Endothelial cell of umbilical vein (primary cell): ENCODE results near the gene C1orf35. TPM values are rescaled to one million over a fixed set of nuclear protein-coding genes. Genes with fewer than 3 reads are reported as not detected.
A peak's percentile ranks its signal among the peaks of the same experiment; 100 is the strongest.

Experiments
- BruUV-seq: library from RNA; stranded (reverse); fragments of 400-500 nt; replicated peaks from 2 replicates; lab custom pipeline; 2021; lab: Mats Ljungman, UMichigan
- CTCF ChIA-PET: fragments of 300-600, 350-600 bp; sonication (Branson Sonifier 250); formaldehyde crosslinking; loops from one replicate; lab custom pipeline; 2021; ENCODE audit warnings: antibody characterized with exemption, inconsistent platforms; lab: Charles Lee
- POLR2A ChIA-PET: fragments of 300-600, 350-600 bp; sonication (Branson Sonifier 250); formaldehyde crosslinking; loops from one replicate; lab custom pipeline; 2021; ENCODE audit warnings: antibody characterized with exemption, inconsistent platforms; lab: Charles Lee
- DNase-seq: peaks from one replicate; pipeline ENCODE4 v3.0.0-alpha.2; 2011; ENCODE audit warnings: low read depth, low spot score
- FAIRE-seq: peaks from 2 replicates; lab custom pipeline; 2011; peaks lifted over from hg19 to GRCh38; lab: Jason Lieb, UNC
- H2AFZ ChIP-seq: 2 replicates; pipeline ENCODE4 v1.6.0; 2012; ENCODE audit warnings: low read depth, low read length, control low read depth, inconsistent platforms
- H3K27ac ChIP-seq: 2 replicates; pipeline ENCODE4 v1.5.1; 2011; ENCODE audit warnings: low read depth, mild to moderate bottlenecking, control low read depth, low read length, moderate library complexity; ENCODE audit not compliant: insufficient read depth
- H3K27me3 ChIP-seq, 2 experiments: 2 replicates each; pipeline versions ENCODE4 v1.6.0 to v1.6.1; 2011; ENCODE audit warnings: low read length in 2 of 2, mixed read lengths in 1 of 2; ENCODE audit not compliant: control insufficient read depth in 2 of 2, insufficient read depth in 2 of 2
- H3K36me3 ChIP-seq, 2 experiments: 2 replicates in 1 of 2; 3 replicates in 1 of 2; pipeline ENCODE4 v1.5.1; 2011; ENCODE audit warnings: low read length in 2 of 2, mild to moderate bottlenecking in 1 of 2, moderate library complexity in 1 of 2; ENCODE audit not compliant: control insufficient read depth in 2 of 2, insufficient read depth in 2 of 2; ENCODE audit errors: extremely low read depth in 1 of 2
- H3K4me1 ChIP-seq: 3 replicates; pipeline ENCODE4 v1.5.1; 2011; ENCODE audit warnings: mild to moderate bottlenecking, low read length; ENCODE audit not compliant: control insufficient read depth, insufficient read depth; ENCODE audit errors: extremely low read depth
- H3K4me2 ChIP-seq: 2 replicates; pipeline ENCODE4 v1.6.1; 2011; ENCODE audit warnings: low read length, control low read depth, mixed read lengths; ENCODE audit not compliant: insufficient read depth
- H3K4me3 ChIP-seq, 3 experiments: fragments of 200-600 bp in 1 of 3; sonication (generic), shearing (Covaris generic) in 1 of 3; replicated peaks in 1 of 3; 2 replicates each; pipeline ENCODE4 v1.5.1; 2011 to 2016; ENCODE audit warnings: control low read depth in 3 of 3, low read length in 3 of 3, mild to moderate bottlenecking in 2 of 3, inconsistent platforms in 1 of 3, low read depth in 1 of 3, moderate library complexity in 1 of 3; ENCODE audit not compliant: insufficient read depth in 1 of 3
- H3K79me2 ChIP-seq: 2 replicates; pipeline ENCODE4 v1.6.0; 2012; ENCODE audit warnings: low read length, inconsistent platforms; ENCODE audit not compliant: control insufficient read depth, insufficient read depth
- H3K9ac ChIP-seq: replicated peaks from 2 replicates; pipeline ENCODE3; 2011; ENCODE audit warnings: low read length, control low read depth; ENCODE audit not compliant: insufficient read depth; ENCODE audit errors: extremely low read depth
- H3K9me1 ChIP-seq: replicated peaks from 3 replicates; pipeline ENCODE4 v1.6.0; 2011; ENCODE audit warnings: mild to moderate bottlenecking, low read length; ENCODE audit not compliant: control insufficient read depth, insufficient read depth; ENCODE audit errors: extremely low read depth
- H3K9me3 ChIP-seq: replicated peaks from 2 replicates; pipeline ENCODE4 v1.5.1; 2012; ENCODE audit warnings: low read length, inconsistent platforms; ENCODE audit not compliant: control insufficient read depth, insufficient read depth
- H4K20me1 ChIP-seq: replicated peaks from 2 replicates; pipeline ENCODE3; 2011; ENCODE audit warnings: mild to moderate bottlenecking, low read length; ENCODE audit not compliant: control insufficient read depth, insufficient read depth; ENCODE audit errors: extremely low read depth
- EZH2 ChIP-seq: IDR thresholded peaks from 2 replicates; pipeline ENCODE4 v1.6.1; 2012; ENCODE audit warnings: borderline replicate concordance, low read depth, mild to moderate bottlenecking, moderate library complexity, low read length, inconsistent platforms; ENCODE audit not compliant: severe bottlenecking
- FOS ChIP-seq: IDR thresholded peaks from 2 replicates; pipeline ENCODE4 v1.6.1; 2011; ENCODE audit warnings: mild to moderate bottlenecking, low read length, moderate library complexity, borderline replicate concordance; ENCODE audit not compliant: insufficient read depth
- GATA2 ChIP-seq: IDR thresholded peaks from 2 replicates; pipeline ENCODE4 v1.7.0; 2011; ENCODE audit warnings: low read depth, mild to moderate bottlenecking, moderate library complexity, mixed read lengths, low read length; ENCODE audit not compliant: insufficient read length, insufficient read depth
- JUN ChIP-seq: IDR thresholded peaks from 2 replicates; pipeline ENCODE4 v1.6.1; 2011; ENCODE audit warnings: borderline replicate concordance, low read depth; ENCODE audit not compliant: insufficient read length, insufficient read depth
- MYC ChIP-seq: IDR thresholded peaks from one replicate; pipeline ENCODE4 v1.6.1; 2011; ENCODE audit warnings: mild to moderate bottlenecking, low read depth, low read length
- POLR2A ChIP-seq: IDR thresholded peaks from 2 replicates; pipeline ENCODE4 v1.6.1; 2012; ENCODE audit warnings: low read depth, mild to moderate bottlenecking, control low read depth, low read length
- POLR2AphosphoS5 ChIP-seq: IDR thresholded peaks from 2 replicates; pipeline ENCODE4 v1.6.1; 2012; ENCODE audit warnings: low read depth, mild to moderate bottlenecking, control low read depth, low read length, moderate library complexity; ENCODE audit not compliant: insufficient read depth
- dilution Hi-C: fragments of 300-500 bp; cut with MboI; formaldehyde crosslinking; loops from one replicate; pipeline ENCODE4 v1.15.0; 2019; ENCODE audit warnings: low sequenced_read_pairs; ENCODE audit not compliant: extremely low pct_ligation_motif_present
- intact Hi-C: fragments of 100-400 bp; cut with micrococcal nuclease; formaldehyde crosslinking; loops from one replicate; pipeline ENCODE4 v1.10.0; 2022
- polyA plus RNA-seq, 4 experiments: library from polyadenylated mRNA; depleted of rRNA in 3 of 4; stranded (reverse) in 3 of 4; unstranded in 1 of 4; fragments of >200 nt; gene quantifications; 2 replicates each; pipeline versions ENCODE4 v1.2.1 to v1.2.3, GENCODE V29; 2011 to 2012; ENCODE audit warnings: missing spikeins in 1 of 4
- total RNA-seq: library from RNA; stranded (reverse); gene quantifications from 2 replicates; pipeline ENCODE4 v1.2.3, GENCODE V29; 2021
- TF ChIP-seq, protein P1 (sequence below), 2 donors: IDR thresholded peaks; 1 replicate in 1 of 2; 2 replicates in 1 of 2; pipeline ENCODE4 v1.5.1; 2011; ENCODE audit warnings: low read length in 2 of 2, mild to moderate bottlenecking in 2 of 2, moderate library complexity in 2 of 2, control low read depth in 1 of 2, inconsistent platforms in 1 of 2, low read depth in 1 of 2; ENCODE audit not compliant: insufficient read depth in 1 of 2; ENCODE audit errors: extremely low read depth in 1 of 2
- TF ChIP-seq, protein P2 (sequence below): IDR thresholded peaks from 2 replicates; pipeline ENCODE4 v1.6.1; 2011; ENCODE audit not compliant: insufficient read depth, insufficient read length

The C1orf35 gene
- total and polyA plus RNA-seq, 2 donors (not counting 3 experiments of a cell fraction or from before 2014, with no cell fraction given), result 19.9 to 21.7 TPM

DNA sequence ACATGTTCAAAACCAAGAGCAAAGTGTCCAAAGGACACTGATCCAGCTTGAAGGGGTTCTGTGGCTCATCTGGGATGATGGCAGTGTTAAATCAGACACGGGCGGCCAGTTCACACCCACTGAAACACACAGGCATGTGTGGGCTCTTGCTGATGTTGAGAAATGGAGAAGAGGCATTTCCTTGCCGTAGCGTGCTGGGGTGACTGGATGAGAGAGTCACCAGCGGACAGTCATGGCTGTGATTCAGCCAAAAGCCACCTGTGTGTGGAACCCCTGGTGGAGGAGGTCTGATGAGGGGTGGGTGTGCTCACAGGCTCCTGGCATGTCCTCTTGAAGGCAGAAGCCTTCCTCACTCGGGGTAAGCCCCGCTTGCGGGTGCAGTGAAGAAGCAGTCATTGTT lies 7.2 kb downstream of the C1orf35 start:
- CTCF ChIA-PET, result no interaction called here
- POLR2A ChIA-PET, result no interaction called here
- no peak overlapping the region for H3K9ac ChIP-seq

More for the DNA sequence above, 7.2 kb downstream of the C1orf35 start:
- peaks cover 4% of the 10 kb centered on the region for H3K9me3 ChIP-seq
- H3K27ac ChIP-seq, result no peak overlapping the region
- peaks cover 10 to 41% of the 10 kb centered on the region in 2 experiments for H3K36me3 ChIP-seq
- dilution Hi-C loops, result no loop called here
- no peaks in the 10 kb centered on the region for H3K27me3 ChIP-seq
- H2AFZ ChIP-seq, result no peak overlapping the region
- no peaks in the 10 kb centered on the region for H3K9me1 ChIP-seq
- H3K4me1 ChIP-seq, result peaks cover 13% of the 10 kb centered on the region
- no TSS peak for BruUV-seq
- FAIRE-seq (peak; percentile 46), DNase-seq (no peak)
- H3K4me2 ChIP-seq, result no peak overlapping the region
- H4K20me1 ChIP-seq, result peaks cover 16% of the 10 kb centered on the region
- intact Hi-C loops, result no loop called here
- peaks cover 84% of the 10 kb centered on the region for H3K79me2 ChIP-seq
- no peak overlapping the region for H3K4me3 ChIP-seq
- TF ChIP-seq POLR2AphosphoS5, result no peak
- TF ChIP-seq, protein P1, sequence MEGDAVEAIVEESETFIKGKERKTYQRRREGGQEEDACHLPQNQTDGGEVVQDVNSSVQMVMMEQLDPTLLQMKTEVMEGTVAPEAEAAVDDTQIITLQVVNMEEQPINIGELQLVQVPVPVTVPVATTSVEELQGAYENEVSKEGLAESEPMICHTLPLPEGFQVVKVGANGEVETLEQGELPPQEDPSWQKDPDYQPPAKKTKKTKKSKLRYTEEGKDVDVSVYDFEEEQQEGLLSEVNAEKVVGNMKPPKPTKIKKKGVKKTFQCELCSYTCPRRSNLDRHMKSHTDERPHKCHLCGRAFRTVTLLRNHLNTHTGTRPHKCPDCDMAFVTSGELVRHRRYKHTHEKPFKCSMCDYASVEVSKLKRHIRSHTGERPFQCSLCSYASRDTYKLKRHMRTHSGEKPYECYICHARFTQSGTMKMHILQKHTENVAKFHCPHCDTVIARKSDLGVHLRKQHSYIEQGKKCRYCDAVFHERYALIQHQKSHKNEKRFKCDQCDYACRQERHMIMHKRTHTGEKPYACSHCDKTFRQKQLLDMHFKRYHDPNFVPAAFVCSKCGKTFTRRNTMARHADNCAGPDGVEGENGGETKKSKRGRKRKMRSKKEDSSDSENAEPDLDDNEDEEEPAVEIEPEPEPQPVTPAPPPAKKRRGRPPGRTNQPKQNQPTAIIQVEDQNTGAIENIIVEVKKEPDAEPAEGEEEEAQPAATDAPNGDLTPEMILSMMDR (IDR thresholded peaks at IDR 0.05; ENCODE audit: extremely low read depth in 1 of 2, insufficient read depth in 1 of 2, low read depth in 1 of 2, low read length in 2 of 2), result no peak
- no peak for TF ChIP-seq FOS
- TF ChIP-seq, protein P2, sequence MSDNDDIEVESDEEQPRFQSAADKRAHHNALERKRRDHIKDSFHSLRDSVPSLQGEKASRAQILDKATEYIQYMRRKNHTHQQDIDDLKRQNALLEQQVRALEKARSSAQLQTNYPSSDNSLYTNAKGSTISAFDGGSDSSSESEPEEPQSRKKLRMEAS, result no peak
- no peak for TF ChIP-seq POLR2A
- TF ChIP-seq MYC, result no peak
- no peak for TF ChIP-seq EZH2
- no peak for TF ChIP-seq GATA2
- no peak for TF ChIP-seq JUN
